HEK293 (cell line): ENCODE results near the gene TOM1.

Experiments
- ATF2 ChIP-seq: fragments of 450-650 bp; formaldehyde crosslinking; IDR thresholded peaks from 2 replicates; pipeline ENCODE4 v1.5.1; 2016; ENCODE audit warnings: missing biosample characterization, missing genetic modification characterization, low read depth
- CTCF ChIP-seq: fragments of 450-650 bp; formaldehyde crosslinking; IDR thresholded peaks from 2 replicates; pipeline ENCODE4 v1.5.1; 2016; ENCODE audit warnings: missing biosample characterization, missing genetic modification characterization
- MEIS1 ChIP-seq: sonication (generic); formaldehyde crosslinking; IDR thresholded peaks from 2 replicates; pipeline ENCODE4 v1.8.1; 2022; ENCODE audit warnings: missing genetic modification reagents, mild to moderate bottlenecking, borderline replicate concordance
- OSR2 ChIP-seq: fragments of 450-650 bp; formaldehyde crosslinking; IDR thresholded peaks from 2 replicates; pipeline ENCODE4 v1.5.1; 2016; ENCODE audit warnings: missing biosample characterization, missing genetic modification characterization
- PBX3 ChIP-seq: sonication (generic); formaldehyde crosslinking; IDR thresholded peaks from 2 replicates; pipeline ENCODE4 v1.8.1; 2022; ENCODE audit warnings: mild to moderate bottlenecking, moderate library complexity, missing genetic modification reagents
- SALL2 ChIP-seq: fragments of 450-650 bp; formaldehyde crosslinking; IDR thresholded peaks from 2 replicates; pipeline ENCODE4 v1.5.0; 2017; ENCODE audit warnings: missing biosample characterization, mild to moderate bottlenecking, missing genetic modification characterization, borderline replicate concordance
- SP2 ChIP-seq: fragments of 450-650 bp; formaldehyde crosslinking; IDR thresholded peaks from 2 replicates; pipeline ENCODE4 v1.5.1; 2016; ENCODE audit warnings: missing biosample characterization, missing genetic modification characterization
- ZBTB1 ChIP-seq: fragments of 450-650 bp; formaldehyde crosslinking; IDR thresholded peaks from 2 replicates; pipeline ENCODE4 v1.5.1; 2016; ENCODE audit warnings: missing biosample characterization, missing genetic modification characterization
- ZBTB17 ChIP-seq: fragments of 450-650 bp; formaldehyde crosslinking; IDR thresholded peaks from 2 replicates; pipeline ENCODE4 v1.5.1; 2016; ENCODE audit warnings: missing biosample characterization, missing genetic modification characterization
- ZNF274 ChIP-seq, 2 experiments: fragments of 200-500 bp in 1 of 2; fragments of 450-650 bp in 1 of 2; sonication (Bioruptor generic) in 1 of 2; formaldehyde crosslinking in 1 of 2; IDR thresholded peaks; 2 replicates each; pipeline versions ENCODE4 v1.5.1 to v1.6.1; 2014 to 2016; ENCODE audit warnings: borderline replicate concordance in 1 of 2, inconsistent platforms in 1 of 2, low read length in 1 of 2, missing biosample characterization in 1 of 2, missing genetic modification characterization in 1 of 2
- ZNF513 ChIP-seq: fragments of 450-650 bp; IDR thresholded peaks from 2 replicates; pipeline ENCODE4 v1.5.1; 2018; ENCODE audit warnings: missing biosample characterization, missing genetic modification characterization
- ZNF791 ChIP-seq: fragments of 450-650 bp; formaldehyde crosslinking; IDR thresholded peaks from 2 replicates; pipeline ENCODE4 v1.5.1; 2016; ENCODE audit warnings: missing biosample characterization, missing genetic modification characterization
- ZSCAN23 ChIP-seq: fragments of 450-650 bp; formaldehyde crosslinking; IDR thresholded peaks from 2 replicates; pipeline ENCODE4 v1.5.1; 2016; ENCODE audit warnings: missing biosample characterization, missing genetic modification characterization
- ZXDB ChIP-seq: fragments of 450-650 bp; formaldehyde crosslinking; IDR thresholded peaks from 2 replicates; pipeline ENCODE4 v1.5.1; 2016; ENCODE audit warnings: missing biosample characterization, missing genetic modification characterization

GRCh38 chr22:35369996-35370395 is 70.3 kb downstream of the TOM1 start:
- TF ChIP-seq ZNF274 (IDR thresholded peaks at IDR 0.05; ENCODE audit: low read length), result no peak
- TF ChIP-seq ZNF274 (tag by site-specific recombination; IDR thresholded peaks at IDR 0.05; ENCODE audit: borderline replicate concordance), result no peak
- no peak for TF ChIP-seq PBX3
- no peak for TF ChIP-seq ZSCAN23 (tag by site-specific recombination)
- TF ChIP-seq MEIS1 (CRISPR knock-in tag), result no peak
- TF ChIP-seq CTCF, result no peak
- no peak for TF ChIP-seq ZNF791 (tag by site-specific recombination)
- no peak for TF ChIP-seq ZXDB (tag by site-specific recombination)
- no peak for TF ChIP-seq SALL2 (tag by site-specific recombination)
- TF ChIP-seq SP2, result no peak
- no peak for TF ChIP-seq ZNF513 (tag by site-specific recombination)
- TF ChIP-seq OSR2, result no peak
- TF ChIP-seq ATF2 (tag by site-specific recombination), result no peak
- no peak; the same call in 1 of the 2 replicates for TF ChIP-seq ZBTB17 (tag by site-specific recombination)
- TF ChIP-seq ZBTB1, result no peak
